ENCODE results near the gene SLC35F4. TPM values are rescaled to one million over a fixed set of nuclear protein-coding genes. Genes with fewer than 3 reads are reported as not detected.
"Not testable (repeated sequence)": the region's sequence is repeated elsewhere in the genome, so short reads cannot be mapped to it uniquely, and the experiment has no call there.

The SLC35F4 gene
- total RNA-seq, 1 experiment from 2014 or later: not detected

DNA sequence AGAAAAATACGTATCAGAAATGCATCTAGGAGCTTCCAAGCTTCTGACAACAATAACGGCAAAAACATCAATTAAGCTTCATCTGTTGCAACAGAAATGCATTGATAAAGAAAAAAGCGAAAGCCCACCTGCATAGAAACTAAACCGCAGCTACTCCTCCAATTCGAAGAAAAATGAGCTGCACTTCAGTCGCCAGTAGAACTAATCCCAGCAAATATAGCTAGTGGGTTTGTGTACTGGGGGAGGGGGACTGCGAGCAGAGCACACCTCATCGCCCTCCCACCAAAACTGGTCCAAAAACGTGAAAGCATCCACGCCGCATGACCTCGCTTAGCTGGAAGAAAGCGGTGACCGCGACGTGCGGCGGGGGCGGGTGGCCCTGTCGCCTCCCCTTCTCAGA lies 1.2 kb downstream of the SLC35F4 start:
- Histone ChIP-seq H3K27me3 (peaks cover 6% of the 10 kb centered on the region), H3K4me3 (no peak overlapping the region)

GRCh38 chr14:57863471-57863870 lies 2.4 kb downstream of the SLC35F4 start:
- Histone ChIP-seq H3K4me3 (no peak overlapping the region), H3K27me3 (peaks cover 6% of the 10 kb centered on the region), H3K9me3 (no peaks in the 10 kb centered on the region), H3K36me3 (no peaks in the 10 kb centered on the region)
- no peak for DNase-seq

More for the DNA sequence above, 1.2 kb downstream of the SLC35F4 start:
- no peaks in the 10 kb centered on the region for H3K36me3 ChIP-seq
- no peaks in the 10 kb centered on the region for H3K9me3 ChIP-seq
- DNase-seq: no peak

DNA sequence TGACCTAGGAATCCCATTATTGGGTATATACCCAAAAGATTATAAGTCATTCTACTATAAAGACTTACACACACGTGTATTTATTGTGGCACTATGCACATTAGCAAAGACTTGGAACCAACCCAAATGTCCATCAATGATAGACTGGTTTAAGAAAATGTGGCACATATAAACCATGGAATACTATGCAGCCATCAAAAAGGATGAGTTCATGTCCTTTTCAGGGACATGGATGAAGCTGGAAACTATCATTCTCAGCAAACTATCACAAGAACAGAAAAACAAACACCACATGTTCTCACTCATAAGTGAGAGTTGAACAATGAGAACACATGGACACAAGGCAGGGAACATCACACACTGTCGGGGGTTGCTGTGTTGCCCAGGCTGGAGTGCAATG lies 10.2 kb downstream of the SLC35F4 start:
- DNase-seq, H3K27me3 ChIP-seq, H3K4me3 ChIP-seq, H3K9me3 ChIP-seq, H3K36me3 ChIP-seq: not testable (repeated sequence)

GRCh38 chr14:57854571-57854970 lies 11.3 kb downstream of the SLC35F4 start:
- Histone ChIP-seq H3K27me3 (no peaks in the 10 kb centered on the region), H3K36me3 (no peaks in the 10 kb centered on the region), H3K9me3 (no peaks in the 10 kb centered on the region), H3K4me3 (no peak overlapping the region)
- DNase-seq: no peak

- DNase-seq: no peak
- Histone ChIP-seq H3K4me3 (no peak overlapping the region), H3K27me3 (no peaks in the 10 kb centered on the region), H3K9me3 (no peaks in the 10 kb centered on the region), H3K36me3 (no peaks in the 10 kb centered on the region)
Observed at GRCh38 chr14:57851354-57851753, 14.5 kb downstream of the SLC35F4 start.

DNA sequence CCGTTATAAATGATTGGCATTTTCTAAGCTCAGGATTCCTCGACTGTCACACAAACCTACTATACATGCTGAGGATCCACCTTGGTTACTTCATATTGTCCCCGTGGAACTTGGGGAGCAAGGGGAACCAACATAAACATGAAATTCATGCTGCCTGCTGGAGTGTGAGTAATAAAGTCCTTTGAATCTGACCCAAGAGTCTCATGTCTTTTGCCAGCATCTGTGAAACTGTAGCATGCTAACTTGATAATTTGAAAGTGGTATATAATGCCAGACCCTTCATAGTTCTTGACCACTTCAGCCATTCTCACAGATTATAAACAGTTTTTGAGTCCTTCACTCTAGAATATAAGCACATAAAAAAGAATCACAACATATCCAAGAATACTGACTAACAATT lies 17.1 kb downstream of the SLC35F4 start:
- no peak overlapping the region for H3K4me3 ChIP-seq
- no peaks in the 10 kb centered on the region for H3K27me3 ChIP-seq
- no peaks in the 10 kb centered on the region for H3K36me3 ChIP-seq
- DNase-seq: no peak
- H3K9me3 ChIP-seq: no peaks in the 10 kb centered on the region

DNA sequence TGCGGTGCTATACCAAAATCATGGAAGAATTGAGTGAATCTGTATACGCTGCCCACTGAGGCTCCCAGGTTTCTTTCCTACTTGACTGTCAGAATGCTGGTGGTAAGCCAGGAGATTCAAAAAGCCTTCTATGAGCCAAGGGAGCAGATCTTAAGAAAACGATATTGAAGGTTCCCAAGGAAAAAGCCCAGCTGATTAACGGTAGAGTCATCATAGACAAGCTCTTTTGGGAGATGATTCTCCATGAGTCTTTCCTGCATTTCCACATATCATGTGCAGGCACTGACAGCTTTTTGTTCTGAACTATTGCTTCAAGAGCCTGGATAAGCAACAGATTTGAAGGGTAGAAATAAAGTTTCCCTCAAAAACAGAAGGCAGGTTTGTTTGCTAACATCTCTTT lies 17.5 kb downstream of the SLC35F4 start:
- no peaks in the 10 kb centered on the region for H3K36me3 ChIP-seq
- no peaks in the 10 kb centered on the region for H3K9me3 ChIP-seq
- no peak for DNase-seq
- H3K4me3 ChIP-seq: no peak overlapping the region
- no peaks in the 10 kb centered on the region for H3K27me3 ChIP-seq

- Histone ChIP-seq H3K36me3 (no peaks in the 10 kb centered on the region), H3K9me3 (no peaks in the 10 kb centered on the region), H3K4me3 (no peak overlapping the region), H3K27me3 (no peaks in the 10 kb centered on the region)
- DNase-seq: no peak
Observed at GRCh38 chr14:57847706-57848105, 18.2 kb downstream of the SLC35F4 start.

- DNase-seq: no peak
- Histone ChIP-seq H3K27me3 (no peaks in the 10 kb centered on the region), H3K36me3 (no peaks in the 10 kb centered on the region), H3K4me3 (no peak overlapping the region), H3K9me3 (no peaks in the 10 kb centered on the region)
Observed at GRCh38 chr14:57847096-57847495, 18.8 kb downstream of the SLC35F4 start.

- Histone ChIP-seq H3K36me3 (no peaks in the 10 kb centered on the region), H3K4me3 (no peak overlapping the region), H3K27me3 (no peaks in the 10 kb centered on the region), H3K9me3 (no peaks in the 10 kb centered on the region)
- DNase-seq: no peak
Observed at GRCh38 chr14:57846596-57846995, 19.3 kb downstream of the SLC35F4 start.

- DNase-seq: no peak
- H3K9me3 ChIP-seq: no peaks in the 10 kb centered on the region
- H3K4me3 ChIP-seq: no peak overlapping the region
- H3K27me3 ChIP-seq: no peaks in the 10 kb centered on the region
- H3K36me3 ChIP-seq: no peaks in the 10 kb centered on the region
Observed at GRCh38 chr14:57845802-57846531, 19.9 kb downstream of the SLC35F4 start.

DNA sequence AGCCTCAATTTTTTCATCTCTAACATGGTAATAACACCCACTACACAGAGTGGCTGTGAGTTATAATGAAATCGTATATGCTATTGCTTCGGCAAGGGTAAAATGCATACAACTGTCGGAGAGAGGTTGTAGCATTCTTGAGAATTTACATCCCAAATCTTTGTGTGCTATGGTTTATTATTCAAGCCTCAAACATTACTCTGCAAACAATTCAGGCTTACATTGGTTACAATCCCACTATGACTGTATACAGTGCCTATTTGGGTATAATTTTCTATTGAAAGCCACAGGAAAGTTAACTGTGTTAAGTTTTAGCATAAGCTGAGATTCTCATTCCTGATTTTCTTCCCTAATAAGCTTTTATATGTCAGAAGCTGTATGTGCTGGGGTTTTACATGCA lies 20.6 kb downstream of the SLC35F4 start:
- no peaks in the 10 kb centered on the region for H3K27me3 ChIP-seq
- no peaks in the 10 kb centered on the region for H3K9me3 ChIP-seq
- H3K36me3 ChIP-seq: no peaks in the 10 kb centered on the region
- DNase-seq: no peak
- no peak overlapping the region for H3K4me3 ChIP-seq

DNA sequence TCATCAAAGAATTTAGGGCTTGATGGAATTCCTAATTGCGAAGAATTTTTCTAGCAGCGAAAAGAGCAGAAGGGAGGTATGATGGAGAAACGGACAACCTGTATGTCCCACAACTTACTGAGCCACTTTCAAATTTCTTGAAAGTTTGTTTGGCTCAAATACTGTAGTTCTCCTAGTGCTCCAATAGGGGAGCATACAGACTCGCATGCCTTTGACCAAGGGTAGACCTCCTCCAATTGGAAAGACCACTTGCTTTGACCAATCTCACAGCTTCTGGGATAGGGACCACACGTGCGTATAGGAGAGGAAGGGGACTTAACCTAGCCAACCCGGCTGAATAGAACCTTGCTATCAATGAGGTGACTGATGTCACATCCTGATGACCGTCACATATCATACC lies 28.6 kb downstream of the SLC35F4 start:
- H3K36me3 ChIP-seq: no peaks in the 10 kb centered on the region
- no peaks in the 10 kb centered on the region for H3K27me3 ChIP-seq
- H3K9me3 ChIP-seq: no peaks in the 10 kb centered on the region
- DNase-seq: no peak
- no peak overlapping the region for H3K4me3 ChIP-seq

DNA sequence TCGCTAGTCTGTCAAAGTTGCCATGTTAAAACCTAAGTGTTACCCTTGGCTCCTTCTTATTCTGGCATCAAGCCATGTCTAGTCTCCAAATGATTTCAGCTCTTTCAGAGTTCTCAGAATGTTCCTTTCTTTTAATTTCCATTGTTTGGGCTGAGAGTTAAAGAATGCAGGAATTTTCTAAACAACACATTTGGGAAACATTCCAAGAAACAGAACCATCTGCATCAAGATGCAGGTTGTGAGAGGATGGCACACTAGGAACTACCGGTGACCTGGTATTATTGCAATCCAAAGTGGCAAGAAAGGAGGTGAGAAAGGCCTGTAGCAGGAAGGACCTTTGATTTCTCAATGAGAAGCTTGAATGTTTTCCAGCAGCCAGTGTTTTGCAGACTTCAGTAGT lies 30.1 kb downstream of the SLC35F4 start:
- DNase-seq: no peak
- H3K4me3 ChIP-seq: no peak overlapping the region
- H3K36me3 ChIP-seq: no peaks in the 10 kb centered on the region
- no peaks in the 10 kb centered on the region for H3K9me3 ChIP-seq
- H3K27me3 ChIP-seq: no peaks in the 10 kb centered on the region

- H3K4me3 ChIP-seq: no peak overlapping the region
- no peaks in the 10 kb centered on the region for H3K9me3 ChIP-seq
- H3K36me3 ChIP-seq: no peaks in the 10 kb centered on the region
- DNase-seq: no peak
- H3K27me3 ChIP-seq: no peaks in the 10 kb centered on the region
Observed at GRCh38 chr14:57834961-57835360, 30.9 kb downstream of the SLC35F4 start.

DNA sequence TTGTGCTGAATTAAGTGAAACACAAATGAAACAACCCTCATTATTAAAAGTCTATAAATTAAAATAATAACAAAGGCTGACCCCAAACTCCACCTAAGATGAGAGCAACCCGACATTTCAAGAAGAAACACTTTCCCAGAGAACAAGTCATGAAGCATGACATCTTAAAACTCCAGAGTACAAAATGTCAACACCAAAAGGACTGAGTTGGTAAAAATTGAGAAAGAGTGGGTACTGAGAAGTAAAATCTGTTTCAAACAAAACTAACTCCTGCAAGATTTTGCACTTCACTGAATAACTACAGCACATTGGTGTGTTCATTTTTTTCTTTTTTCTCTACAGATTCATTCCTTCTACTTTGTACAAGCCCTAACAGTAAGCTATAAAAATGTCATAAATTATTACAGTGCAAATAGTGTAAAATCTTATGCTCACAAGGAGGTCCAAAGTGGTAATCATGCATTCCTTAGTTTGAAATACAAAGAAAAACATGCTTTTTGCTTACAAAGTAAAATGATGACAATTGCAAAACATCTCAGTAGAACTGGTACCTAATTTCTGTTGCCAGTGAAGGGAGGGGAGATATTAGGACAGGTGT lies 31.8 kb downstream of the SLC35F4 start:
- DNase-seq: no peak
- no peaks in the 10 kb centered on the region for H3K9me3 ChIP-seq
- H3K27me3 ChIP-seq: no peaks in the 10 kb centered on the region
- H3K36me3 ChIP-seq: no peaks in the 10 kb centered on the region
- no peak overlapping the region for H3K4me3 ChIP-seq

DNA sequence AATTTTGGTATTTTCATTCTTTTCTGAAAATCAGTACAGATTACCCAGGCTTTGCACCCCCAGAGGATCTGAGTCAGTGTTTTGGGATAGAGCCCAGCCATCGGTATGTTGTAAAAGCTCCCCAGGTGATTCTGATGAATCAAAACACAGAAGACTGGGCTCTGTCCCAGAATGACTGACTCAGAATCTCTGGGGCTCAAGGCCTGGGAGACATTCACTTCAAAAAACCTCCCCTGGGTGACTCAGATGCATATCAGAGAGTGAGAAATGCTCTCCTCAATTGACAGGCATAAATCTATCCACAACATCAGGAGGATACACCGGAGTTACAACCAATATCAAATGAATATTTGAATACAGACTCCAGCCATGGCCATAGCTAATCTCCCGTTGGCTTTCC lies 32.6 kb downstream of the SLC35F4 start:
- H3K9me3 ChIP-seq: no peaks in the 10 kb centered on the region
- H3K27me3 ChIP-seq: no peaks in the 10 kb centered on the region
- no peak overlapping the region for H3K4me3 ChIP-seq
- peak; percentile 84 for DNase-seq
- H3K36me3 ChIP-seq: no peaks in the 10 kb centered on the region

- H3K9me3 ChIP-seq: no peaks in the 10 kb centered on the region
- H3K36me3 ChIP-seq: no peaks in the 10 kb centered on the region
- no peaks in the 10 kb centered on the region for H3K27me3 ChIP-seq
- DNase-seq: no peak
- H3K4me3 ChIP-seq: no peak overlapping the region
Observed at GRCh38 chr14:57831981-57832380, 33.9 kb downstream of the SLC35F4 start.

All from MG63 (cell line).